ENCODE measurements around the gene PDHB.

GRCh38 chr3:58452176-58452575 lies 18.5 kb upstream of the PDHB start:
- TF ChIP-seq EZH2 (IDR thresholded peaks at IDR 0.05; ENCODE audit: insufficient read depth, poor library complexity, severe bottlenecking) (no peak), EZH2phosphoT487 (IDR thresholded peaks at IDR 0.05; ENCODE audit: insufficient read depth, low read depth) (no peak)

Data from GM23248 (cell line).